GM19239 (cell line): ENCODE data around the gene IER3IP1.
"Not testable (repeated sequence)": the region's sequence is repeated elsewhere in the genome, so short reads cannot be mapped to it uniquely, and the experiment has no call there.

ENCODE experiments used
- DNase-seq: peaks from one replicate; pipeline ENCODE4 v3.0.0; 2011; ENCODE audit warnings: low spot score; ENCODE audit not compliant: insufficient read length
- FAIRE-seq: peaks from 2 replicates; lab custom pipeline; 2011; peaks lifted over from hg19 to GRCh38; lab: Jason Lieb, UNC

Gene IER3IP1

DNA sequence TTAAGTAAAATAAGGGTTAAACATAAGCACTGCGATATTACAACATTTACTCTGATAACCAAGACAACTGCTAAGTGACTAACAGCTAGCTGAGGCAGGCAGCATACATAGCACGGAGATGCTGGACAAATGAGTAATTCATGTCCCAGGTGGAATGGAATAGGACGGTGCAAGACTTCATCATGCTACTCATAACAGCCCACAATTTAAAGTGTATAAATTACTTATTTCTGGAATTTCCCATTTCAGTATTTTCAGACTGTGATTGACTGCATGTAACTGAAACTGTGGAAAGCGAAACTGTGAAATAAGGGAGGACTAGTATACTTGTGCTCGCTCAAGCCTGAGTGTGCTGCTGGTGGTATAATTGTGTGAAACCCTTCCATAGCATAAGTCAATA lies 12.9 kb downstream of the IER3IP1 start:
- FAIRE-seq: peak; percentile 84

GRCh38 chr18:47160256-47160655 lies 15.9 kb downstream of the IER3IP1 start:
- no peak for DNase-seq
- no peak for FAIRE-seq

More for the DNA sequence above, 12.9 kb downstream of the IER3IP1 start:
- DNase-seq: no peak

DNA sequence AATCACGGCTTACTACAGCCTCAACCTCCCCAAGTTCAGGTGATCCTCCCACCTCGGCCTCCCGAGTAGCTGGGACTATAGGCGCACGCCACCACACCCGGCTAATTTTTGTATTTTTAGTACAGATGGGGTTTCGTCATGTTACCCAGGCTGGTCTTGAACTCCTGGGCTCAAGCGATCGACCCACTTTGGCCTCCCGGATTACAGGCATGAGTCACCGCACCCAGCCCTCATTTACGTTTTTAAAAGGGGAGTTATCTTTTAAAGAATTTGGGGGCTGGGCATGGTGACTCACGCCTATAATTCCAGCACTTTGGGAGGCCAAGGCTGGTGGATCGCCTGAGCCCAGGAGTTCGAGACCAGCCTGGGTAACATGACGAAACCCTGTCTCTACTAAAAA lies 17.8 kb downstream of the IER3IP1 start:
- DNase-seq, FAIRE-seq: not testable (repeated sequence)

- FAIRE-seq (no peak), DNase-seq (no peak)
These were observed 24.7 kb downstream of the IER3IP1 start for GRCh38 chr18:47151439-47151838.

GRCh38 chr18:47150824-47151366 lies 25.3 kb downstream of the IER3IP1 start:
- peak; percentile 80 for FAIRE-seq

DNA sequence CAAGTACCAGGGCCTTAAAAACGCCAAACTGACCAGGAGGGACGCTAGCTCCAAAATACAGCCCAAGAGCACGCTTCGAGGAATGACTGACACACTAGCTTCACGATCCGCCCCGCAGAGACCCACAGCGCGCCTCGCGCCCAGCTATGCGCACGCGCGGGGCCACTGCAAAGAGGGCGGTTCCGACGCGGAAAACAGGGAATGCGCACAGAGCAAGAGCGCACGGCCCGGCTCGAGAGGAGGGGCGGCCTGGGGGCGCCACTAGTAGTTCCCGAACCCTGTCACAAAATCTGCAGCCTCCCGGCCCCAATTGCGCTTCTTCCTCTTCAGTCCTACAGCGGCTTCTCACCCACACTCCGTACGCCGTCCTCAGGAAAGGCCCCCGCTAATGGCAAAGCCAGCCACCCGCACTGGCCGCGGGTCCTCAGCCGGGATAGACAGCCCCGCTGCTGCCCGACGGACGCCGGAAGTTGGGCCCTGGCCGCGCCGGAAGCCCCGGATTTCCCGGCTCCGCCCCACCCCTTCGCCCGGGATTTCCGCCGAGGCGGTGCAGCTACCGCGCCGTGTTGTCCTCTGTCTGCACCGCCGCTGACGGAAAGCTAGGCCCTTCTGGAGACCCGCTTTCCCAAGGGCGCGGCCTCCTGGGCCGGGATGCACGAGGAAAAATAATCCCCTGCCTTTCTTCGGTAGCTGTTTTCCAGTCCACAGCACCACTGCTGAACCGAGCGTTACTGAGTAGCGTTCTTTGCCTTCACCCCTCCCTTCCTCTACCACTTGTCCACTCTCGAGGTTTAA lies 25.9 kb downstream of the IER3IP1 start, which contains the start of gene HDHD2:
HDHD2 (minus strand) TSS at position 472 of the 795 bp plus-strand sequence. CDS start 14,061 bp downstream, outside the sequence.
- FAIRE-seq (peak; percentile 89), DNase-seq (peak; percentile 59)

More at GRCh38 chr18:47150824-47151366, 25.3 kb downstream of the IER3IP1 start:
- DNase-seq: no peak

GRCh38 chr18:47149457-47150028 lies 26.6 kb downstream of the IER3IP1 start:
- DNase-seq (no peak), FAIRE-seq (no peak)

GRCh38 chr18:47146206-47146605 lies 30.0 kb downstream of the IER3IP1 start:
- no peak for DNase-seq
- no peak for FAIRE-seq

- DNase-seq (no peak), FAIRE-seq (no peak)
These were observed 32.2 kb downstream of the IER3IP1 start for GRCh38 chr18:47143899-47144485.

GRCh38 chr18:47143153-47143552 lies 33.0 kb downstream of the IER3IP1 start:
- DNase-seq (no peak), FAIRE-seq (no peak)

DNA sequence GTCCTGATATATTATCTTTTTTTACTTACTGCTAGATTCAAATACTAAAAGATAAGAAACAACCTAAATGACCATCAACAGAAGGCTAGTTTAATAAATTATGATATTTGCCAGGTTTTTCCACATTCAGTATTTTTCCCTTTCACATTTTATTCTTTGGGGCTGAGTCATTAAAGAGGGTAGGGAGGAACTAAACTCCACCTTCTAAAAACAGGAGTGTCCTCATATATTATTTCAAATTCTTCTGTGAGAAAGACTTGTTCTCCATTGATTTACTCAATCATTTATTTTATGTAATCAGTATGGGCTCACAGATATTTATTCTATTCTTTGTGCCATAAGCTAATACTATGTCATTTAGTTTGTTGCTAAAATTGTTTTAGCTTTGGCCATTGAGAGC lies 34.9 kb downstream of the IER3IP1 start:
- DNase-seq: no peak
- peak; percentile 60 for FAIRE-seq

GRCh38 chr18:47121146-47121545 lies 55.0 kb downstream of the IER3IP1 start:
- FAIRE-seq: no peak

GRCh38 chr18:47120428-47120827 lies 55.7 kb downstream of the IER3IP1 start:
- DNase-seq (no peak), FAIRE-seq (peak; percentile 40)

More at GRCh38 chr18:47121146-47121545, 55.0 kb downstream of the IER3IP1 start:
- no peak for DNase-seq

GRCh38 chr18:47118981-47119380 lies 57.2 kb downstream of the IER3IP1 start:
- no peak for FAIRE-seq
- DNase-seq: no peak

DNA sequence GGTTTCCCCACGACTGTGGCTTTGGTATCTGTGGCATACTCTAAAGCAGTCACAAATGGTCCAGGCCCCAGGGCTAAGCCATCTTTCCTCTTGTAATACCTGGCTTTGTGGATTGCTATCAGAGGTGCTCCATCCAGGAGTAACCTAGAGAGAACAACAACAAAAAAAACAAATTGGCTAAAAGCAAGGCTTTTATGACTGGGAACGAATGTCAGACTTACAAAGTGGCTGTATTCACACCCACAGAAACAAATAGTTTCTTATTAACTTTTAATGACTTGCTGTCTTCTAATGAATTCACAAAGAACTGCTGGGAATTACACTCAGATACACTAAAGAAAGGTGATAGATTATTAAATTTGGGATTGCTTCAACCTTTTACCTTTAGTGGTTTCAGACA lies 61.0 kb downstream of the IER3IP1 start:
- DNase-seq (no peak), FAIRE-seq (no peak)

GRCh38 chr18:47113796-47114540 lies 62.2 kb downstream of the IER3IP1 start:
- no peak for FAIRE-seq
- DNase-seq: no peak

DNA sequence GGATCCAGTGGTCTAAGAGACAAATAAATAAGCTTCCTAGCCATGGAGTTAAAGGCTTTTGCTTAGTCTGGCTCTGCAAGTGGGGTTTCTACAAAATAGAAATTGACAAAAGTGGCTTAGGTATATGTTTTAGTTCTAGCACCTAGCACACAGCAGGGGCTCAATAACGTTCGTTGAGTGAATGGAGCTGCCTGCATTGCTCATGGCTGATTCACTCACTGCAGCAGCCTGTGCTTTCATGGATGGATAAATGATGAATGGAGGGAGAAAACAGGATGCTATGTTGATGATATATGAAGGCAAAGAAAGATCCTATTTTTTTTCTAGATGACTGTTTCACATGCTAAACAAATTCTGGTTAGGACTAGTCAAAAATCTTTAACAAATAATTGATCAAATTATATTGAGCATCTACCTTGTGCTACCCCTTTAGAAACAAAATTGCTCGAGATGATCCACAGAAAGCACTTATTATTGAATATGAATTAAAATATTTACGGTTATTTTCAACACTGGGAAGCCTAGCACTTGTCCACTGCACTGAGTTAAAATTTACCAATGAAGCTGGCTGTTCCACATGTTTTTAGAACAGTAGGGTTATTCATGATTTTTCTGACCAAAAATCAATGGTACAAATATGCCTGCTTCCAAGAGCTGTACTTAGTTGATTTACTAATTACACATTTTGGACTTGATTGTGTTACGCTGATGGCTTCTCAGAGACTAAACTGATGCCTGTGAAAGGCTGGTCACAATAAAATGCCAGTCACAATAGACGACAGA lies 65.5 kb downstream of the IER3IP1 start:
- no peak for FAIRE-seq
- DNase-seq: no peak

DNA sequence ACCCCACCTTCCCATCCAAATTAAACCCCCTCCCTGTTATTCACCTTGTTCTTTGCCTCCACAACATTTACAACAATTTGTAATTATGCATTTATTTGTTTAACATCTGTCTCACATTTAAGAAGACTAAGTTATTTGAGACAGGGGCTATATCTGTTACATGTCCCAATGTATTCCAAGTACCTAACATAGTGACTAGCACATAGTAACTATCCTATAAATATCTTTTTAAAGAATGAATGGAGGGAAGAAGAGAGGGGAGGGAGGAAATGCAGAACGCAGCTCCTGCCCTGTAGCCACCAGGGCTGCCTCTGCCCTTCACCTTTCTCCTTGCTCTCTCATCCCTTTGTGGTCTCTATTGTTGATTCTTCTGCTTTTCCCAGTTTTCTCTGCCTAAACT lies 66.4 kb downstream of the IER3IP1 start:
- DNase-seq: no peak
- FAIRE-seq: no peak

DNA sequence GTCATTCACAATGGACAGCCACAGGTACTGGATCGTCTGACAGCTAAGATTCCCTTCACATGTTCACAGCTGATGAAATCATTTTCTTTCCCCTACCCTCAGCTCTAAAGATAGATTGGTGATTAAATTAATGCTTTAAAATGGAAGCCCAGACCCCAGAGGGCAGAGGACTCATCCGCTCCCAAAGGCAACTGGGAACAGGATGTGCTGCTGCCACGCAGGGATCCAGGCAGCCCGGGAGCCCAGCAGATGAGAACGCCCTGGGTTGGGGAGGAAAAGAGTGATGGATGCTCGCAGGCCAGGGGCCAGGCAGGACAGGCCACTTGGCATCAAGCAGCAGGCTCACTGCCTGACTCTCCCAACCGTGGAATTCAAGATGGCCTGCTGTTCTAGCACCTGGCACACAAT lies 67.2 kb downstream of the IER3IP1 start:
- no peak for FAIRE-seq
- DNase-seq: no peak
